Measurements from ENCODE around the gene PHC1. TPM values are rescaled to one million over a fixed set of nuclear protein-coding genes. Genes with fewer than 3 reads are reported as not detected.
"Not testable (repeated sequence)": the region's sequence is repeated elsewhere in the genome, so short reads cannot be mapped to it uniquely, and the experiment has no call there.

The PHC1 gene
- total RNA-seq, 1 donor: 13.8 TPM

- TF ChIP-seq CTCF (IDR thresholded peaks at IDR 0.05; ENCODE audit: insufficient read depth, low read depth, low read length): no peak
- DNase-seq (ENCODE audit: low read depth): no peak
- no peak overlapping the region for H3K4me3 ChIP-seq (ENCODE audit: low read depth, low read length)
Observed at GRCh38 chr12:8897081-8897480, 17.2 kb upstream of the PHC1 start.

GRCh38 chr12:8899830-8900229 lies 14.5 kb upstream of the PHC1 start:
- DNase-seq (ENCODE audit: low read depth): no peak
- H3K4me3 ChIP-seq (ENCODE audit: low read depth, low read length): no peak overlapping the region
- TF ChIP-seq CTCF (IDR thresholded peaks at IDR 0.05; ENCODE audit: insufficient read depth, low read depth, low read length): no peak

GRCh38 chr12:8902703-8903102 lies 11.6 kb upstream of the PHC1 start:
- H3K4me3 ChIP-seq (ENCODE audit: low read depth, low read length); DNase-seq (ENCODE audit: low read depth): not testable (repeated sequence)

DNA sequence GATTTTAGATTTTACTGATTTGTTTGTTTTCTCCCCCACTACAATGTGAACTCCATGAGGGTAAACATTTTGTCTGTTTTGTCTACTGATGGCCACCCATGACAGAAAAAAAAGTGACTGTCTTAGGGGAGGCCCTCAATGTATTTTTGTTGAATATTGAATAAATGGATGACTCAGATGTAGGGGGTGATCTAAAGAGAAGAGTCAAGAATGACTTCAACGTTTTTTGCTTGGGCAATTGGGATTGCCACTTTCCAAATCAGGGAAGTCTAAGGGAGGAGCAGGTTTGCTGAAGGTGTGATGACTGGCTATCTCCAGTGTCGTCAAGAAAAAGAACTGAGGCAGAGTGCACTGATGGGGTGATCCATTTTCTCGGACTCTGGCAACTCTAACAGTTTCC lies 10.7 kb upstream of the PHC1 start:
- TF ChIP-seq CTCF (IDR thresholded peaks at IDR 0.05; ENCODE audit: insufficient read depth, low read depth, low read length): no peak
- no peak overlapping the region for H3K4me3 ChIP-seq (ENCODE audit: low read depth, low read length)
- no peak for DNase-seq (ENCODE audit: low read depth)

GRCh38 chr12:8904665-8905064 lies 9.6 kb upstream of the PHC1 start:
- DNase-seq (ENCODE audit: low read depth): no peak
- no peak overlapping the region for H3K4me3 ChIP-seq (ENCODE audit: low read depth, low read length)
- no peak for TF ChIP-seq CTCF (IDR thresholded peaks at IDR 0.05; ENCODE audit: insufficient read depth, low read depth, low read length)

DNA sequence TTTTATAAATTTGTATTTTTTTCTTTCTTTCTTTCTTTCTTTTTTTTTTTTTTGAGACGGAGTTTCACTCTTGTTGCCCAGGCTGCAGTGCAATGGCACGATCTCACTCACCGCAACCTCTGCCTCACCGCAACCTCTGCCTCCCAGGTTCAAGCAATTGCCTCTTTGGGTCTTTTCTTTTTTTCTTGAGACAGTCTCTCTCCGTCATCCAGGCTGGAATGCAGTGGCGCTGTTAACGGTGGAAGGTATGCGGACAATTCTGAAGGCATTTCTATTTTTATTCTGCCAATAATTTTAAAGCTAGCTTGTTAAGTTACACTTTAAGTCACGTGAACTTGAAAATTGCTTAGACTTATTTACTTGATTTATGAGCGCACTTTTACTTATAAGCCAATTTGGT lies 8.8 kb upstream of the PHC1 start:
- H3K4me3 ChIP-seq (ENCODE audit: low read depth, low read length): no peak overlapping the region
- TF ChIP-seq CTCF (IDR thresholded peaks at IDR 0.05; ENCODE audit: insufficient read depth, low read depth, low read length): no peak
- no peak for DNase-seq (ENCODE audit: low read depth)

- no peak overlapping the region for H3K4me3 ChIP-seq (ENCODE audit: low read depth, low read length)
- DNase-seq (ENCODE audit: low read depth): no peak
- TF ChIP-seq CTCF (IDR thresholded peaks at IDR 0.05; ENCODE audit: insufficient read depth, low read depth, low read length): no peak
Observed at GRCh38 chr12:8906266-8907180, 7.8 kb upstream of the PHC1 start.
